ENCODE data around the gene MC1R.

DNA sequence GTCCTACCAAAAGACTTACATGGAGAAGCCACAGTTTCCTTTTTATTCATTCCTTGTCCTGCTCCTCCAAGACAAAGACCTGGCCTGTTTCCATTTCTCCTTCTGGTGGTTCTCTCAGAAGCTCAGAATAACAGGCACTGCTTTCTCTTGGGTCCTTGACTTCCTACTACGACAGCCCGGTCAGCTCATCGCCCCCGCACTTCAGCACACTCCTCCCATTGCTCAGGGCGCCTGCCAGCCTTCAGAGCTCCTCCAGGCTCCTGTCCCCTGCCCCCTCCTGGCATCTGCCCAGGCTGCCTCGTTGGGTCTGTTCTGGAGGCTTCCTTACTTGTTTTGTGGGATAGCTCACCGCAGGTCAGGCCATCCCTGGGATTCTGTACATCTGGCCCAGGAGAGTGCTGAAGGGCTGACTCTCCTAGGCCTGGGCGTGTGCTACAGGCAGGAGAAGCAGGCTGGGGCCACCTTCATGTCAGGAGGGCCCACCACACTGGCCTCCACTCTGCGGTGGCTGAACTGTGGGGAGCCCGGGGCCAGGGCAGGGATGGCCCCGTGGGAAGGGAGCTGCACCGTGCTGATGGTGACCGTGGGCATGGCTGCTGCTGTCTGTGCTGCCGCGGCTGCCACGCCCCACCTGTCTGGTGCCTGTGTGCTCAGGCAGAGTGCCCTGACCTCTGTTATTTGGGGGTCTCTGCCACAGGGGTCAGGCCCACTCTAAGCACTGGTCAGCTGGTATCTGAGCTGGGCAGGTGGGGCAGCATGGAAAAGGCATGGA lies 27.6 kb upstream of the MC1R start:
- TF ChIP-seq POLR2AphosphoS5 (IDR thresholded peaks at IDR 0.05) (no peak), EP300 (IDR thresholded peaks at IDR 0.05) (no peak)
- TF ChIP-seq, protein P1, sequence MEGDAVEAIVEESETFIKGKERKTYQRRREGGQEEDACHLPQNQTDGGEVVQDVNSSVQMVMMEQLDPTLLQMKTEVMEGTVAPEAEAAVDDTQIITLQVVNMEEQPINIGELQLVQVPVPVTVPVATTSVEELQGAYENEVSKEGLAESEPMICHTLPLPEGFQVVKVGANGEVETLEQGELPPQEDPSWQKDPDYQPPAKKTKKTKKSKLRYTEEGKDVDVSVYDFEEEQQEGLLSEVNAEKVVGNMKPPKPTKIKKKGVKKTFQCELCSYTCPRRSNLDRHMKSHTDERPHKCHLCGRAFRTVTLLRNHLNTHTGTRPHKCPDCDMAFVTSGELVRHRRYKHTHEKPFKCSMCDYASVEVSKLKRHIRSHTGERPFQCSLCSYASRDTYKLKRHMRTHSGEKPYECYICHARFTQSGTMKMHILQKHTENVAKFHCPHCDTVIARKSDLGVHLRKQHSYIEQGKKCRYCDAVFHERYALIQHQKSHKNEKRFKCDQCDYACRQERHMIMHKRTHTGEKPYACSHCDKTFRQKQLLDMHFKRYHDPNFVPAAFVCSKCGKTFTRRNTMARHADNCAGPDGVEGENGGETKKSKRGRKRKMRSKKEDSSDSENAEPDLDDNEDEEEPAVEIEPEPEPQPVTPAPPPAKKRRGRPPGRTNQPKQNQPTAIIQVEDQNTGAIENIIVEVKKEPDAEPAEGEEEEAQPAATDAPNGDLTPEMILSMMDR (IDR thresholded peaks at IDR 0.05): no peak
